Activated CD8-positive, alpha-beta memory T cell treated with anti-CD3 and anti-CD28 coated beads for 1 hour (primary cell): ENCODE data around the gene CEP126.

ENCODE experiments used
- DNase-seq, 2 donors: peaks; one replicate each; pipeline ENCODE4 v3.0.0-alpha.2; 2020; ENCODE audit warnings: low read depth in 1 of 2; ENCODE audit errors: extremely low read depth in 1 of 2

Gene CEP126

GRCh38 chr11:102006835-102007566 is 92.2 kb downstream of the CEP126 start:
- DNase-seq = no peak

DNA sequence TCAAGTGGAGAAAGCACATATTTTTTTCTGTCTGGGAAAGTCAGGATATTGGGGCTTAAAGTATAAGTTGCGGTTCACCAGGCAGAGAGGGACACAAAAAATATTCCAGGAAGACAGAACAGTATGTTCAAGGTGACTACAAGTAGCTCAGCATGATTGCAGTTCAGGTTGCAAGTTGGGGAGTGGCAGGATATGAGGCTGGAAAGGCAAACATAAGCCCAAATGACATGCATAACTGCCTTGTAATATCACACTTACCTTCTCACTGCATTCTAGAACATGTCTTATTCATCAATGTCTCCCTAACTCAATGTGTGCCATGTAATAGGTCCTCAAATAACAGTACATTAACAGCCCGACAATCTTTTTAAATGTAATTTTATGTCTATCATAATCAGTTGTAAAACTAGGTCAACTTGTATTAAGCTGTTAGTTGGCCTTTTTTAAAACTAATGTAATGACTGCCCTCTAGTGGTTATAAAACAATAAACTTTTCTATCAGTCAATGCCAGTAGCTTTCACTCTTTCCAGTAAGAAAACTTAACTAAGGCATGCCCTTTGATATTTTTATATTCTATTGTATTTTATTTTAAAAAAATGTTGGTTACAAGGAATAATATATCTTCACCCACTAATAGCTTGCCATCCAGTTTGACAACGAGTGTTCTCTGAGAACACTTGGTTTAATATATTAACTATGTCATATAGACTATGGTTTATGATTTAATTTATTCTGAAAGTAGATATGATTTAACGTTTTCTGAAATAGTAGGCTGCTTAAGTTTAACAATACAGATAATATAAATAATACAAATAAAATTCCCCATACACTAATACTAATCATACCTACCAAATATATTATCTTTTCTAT is 93.0 kb downstream of the CEP126 start:
- DNase-seq = no peak

GRCh38 chr11:102010776-102011494 is 96.1 kb downstream of the CEP126 start:
- no peak for DNase-seq

DNA sequence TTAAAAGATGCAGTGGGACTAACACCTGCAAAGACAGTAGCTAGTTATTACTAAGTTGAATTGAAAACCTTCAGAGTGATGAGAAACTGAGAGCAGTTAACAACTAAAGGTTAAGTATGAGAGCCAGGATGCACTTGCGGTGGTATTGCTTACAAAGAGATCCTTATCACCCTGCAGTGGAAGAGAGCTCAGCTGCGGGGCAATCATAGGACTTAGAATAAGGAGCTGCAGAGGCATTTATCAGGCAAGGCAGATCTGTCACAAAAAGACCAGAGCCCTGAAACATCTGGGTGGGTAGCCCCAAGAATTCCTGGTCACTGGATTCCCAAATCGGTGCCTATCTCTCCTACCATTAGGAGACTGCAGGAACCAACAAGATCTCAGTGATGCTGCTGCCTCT is 98.1 kb downstream of the CEP126 start:
- DNase-seq = no peak

DNA sequence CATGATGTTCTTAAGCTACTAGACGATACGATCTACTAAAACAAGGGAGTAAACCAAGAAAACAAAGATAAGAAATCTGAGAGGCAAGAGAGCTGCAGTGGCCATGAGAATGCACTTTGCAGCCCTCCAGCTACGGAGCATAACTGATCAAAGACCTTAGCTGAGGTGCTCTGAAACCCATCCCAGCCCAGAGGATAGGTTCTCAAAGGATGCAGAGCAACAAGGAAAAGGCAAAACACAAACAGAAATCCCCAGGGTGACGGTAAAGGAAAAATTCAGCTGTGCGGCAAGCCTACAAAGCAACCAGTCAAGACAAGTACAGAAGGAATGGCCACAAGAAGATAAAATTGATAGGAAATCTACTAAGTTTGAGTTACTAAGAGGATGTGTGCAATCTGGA is 99.9 kb downstream of the CEP126 start:
- DNase-seq = no peak

- DNase-seq = no peak
Measured at GRCh38 chr11:102017026-102017425, 102.2 kb downstream of the CEP126 start.

DNA sequence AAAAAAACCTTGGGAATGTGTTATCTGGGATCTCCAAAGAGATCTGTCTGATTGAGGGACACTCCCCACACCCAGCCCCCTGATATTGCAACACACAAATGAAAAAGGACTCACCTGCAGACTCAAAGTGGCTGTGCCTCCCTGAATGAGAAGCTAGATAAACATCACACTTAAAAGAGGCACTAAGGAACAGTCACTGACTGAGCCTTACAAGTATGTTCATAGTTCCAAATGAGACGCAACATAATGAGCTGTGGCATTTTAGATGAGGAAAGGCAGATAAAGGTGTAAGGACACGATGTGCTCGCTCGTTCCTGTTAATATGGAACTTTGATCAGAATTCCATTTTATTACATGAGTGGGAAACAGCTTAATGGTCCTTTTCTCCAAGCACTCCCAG is 111.4 kb downstream of the CEP126 start:
- DNase-seq = no peak

GRCh38 chr11:102026959-102027358 is 112.1 kb downstream of the CEP126 start:
- no peak for DNase-seq

DNA sequence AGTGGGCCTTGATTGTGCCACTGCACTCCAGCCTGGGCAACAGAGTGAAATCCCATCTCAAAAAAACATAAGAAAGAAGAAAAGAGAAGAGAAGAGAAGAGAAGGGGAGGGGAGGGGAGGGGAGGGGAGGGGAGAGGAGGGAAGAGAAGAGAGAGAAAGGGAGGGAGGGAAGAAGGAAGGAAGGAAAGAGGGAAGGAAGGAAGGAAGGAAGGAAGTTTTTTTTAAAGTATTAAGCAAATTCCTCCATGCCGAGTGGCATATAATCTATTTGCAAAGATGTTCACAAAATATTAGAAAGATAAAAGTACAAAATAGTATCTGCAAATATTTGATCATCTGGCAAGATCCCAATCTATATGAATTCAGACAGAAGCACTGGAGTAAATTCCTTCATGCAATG is 121.9 kb downstream of the CEP126 start:
- DNase-seq = no peak

GRCh38 chr11:102046841-102047240 is 132.0 kb downstream of the CEP126 start:
- no peak for DNase-seq

DNA sequence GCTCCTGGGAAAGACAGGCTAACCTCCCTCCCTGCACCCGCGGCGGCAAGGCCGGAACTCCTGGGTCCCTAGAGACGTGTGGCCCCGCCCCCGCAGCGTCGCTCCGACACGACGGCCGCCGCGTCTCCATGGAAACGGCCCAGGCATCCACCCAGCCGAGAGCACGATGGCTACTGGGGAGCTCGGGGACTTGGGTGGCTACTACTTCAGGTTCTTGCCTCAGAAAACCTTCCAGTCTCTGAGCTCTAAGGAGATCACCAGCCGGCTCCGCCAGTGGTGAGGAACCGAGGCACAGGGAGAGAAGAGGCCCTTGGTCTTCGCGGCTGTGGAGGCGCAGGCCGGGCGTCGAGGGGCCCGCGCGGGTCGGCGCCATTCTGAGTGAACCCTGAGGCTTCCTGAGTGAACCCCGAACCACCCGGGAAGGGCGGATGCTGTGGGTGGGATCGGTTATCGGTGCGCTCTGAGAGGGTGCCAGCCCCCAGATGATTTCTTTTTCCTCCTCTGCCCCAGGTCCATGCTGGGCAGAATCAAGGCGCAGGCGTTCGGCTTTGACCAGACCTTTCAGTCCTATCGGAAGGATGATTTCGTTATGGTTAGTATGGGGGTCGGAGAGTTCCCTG is 132.6 kb downstream of the CEP126 start, which contains the start of gene CFAP300:
Gene CFAP300, plus strand, starts transcription at position 133 of the 620 bp plus-strand sequence. Its CDS starts 34 bp downstream, at position 167.
- peak in 1 of 2 donors; percentile 2 for DNase-seq
